Fibroblast of lung (primary cell): ENCODE measurements around the gene ZNF436.

Experiments used
- CTCF ChIP-seq, 2 donors: IDR thresholded peaks in 1 of 2; conservative IDR thresholded peaks in 1 of 2; 1 replicate in 1 of 2; 2 replicates in 1 of 2; pipeline ENCODE4 v1.5.1; 2011 to 2012; ENCODE audit warnings: low read length in 2 of 2, control low read depth in 1 of 2, inconsistent platforms in 1 of 2, low read depth in 1 of 2, mild to moderate bottlenecking in 1 of 2
- EZH2 ChIP-seq: IDR thresholded peaks from 2 replicates; pipeline ENCODE4 v1.5.1; 2012; ENCODE audit warnings: low read length, control low read depth, mild to moderate bottlenecking; ENCODE audit errors: missing control alignments

- TF ChIP-seq CTCF (conservative IDR thresholded peaks at IDR 0.05 in 1 of 2, IDR thresholded peaks at IDR 0.05 in 1 of 2; ENCODE audit: low read depth in 1 of 2, low read length in 2 of 2) (no peak), EZH2 (no peak)
Measured at GRCh38 chr1:23376890-23377811, 7.5 kb upstream of the ZNF436 start.
